ENCODE data around the gene ESR1.
A peak's percentile ranks its signal among the peaks of the same experiment; 100 is the strongest.

The ESR1 gene

GRCh38 chr6:151948002-151948743, 140.7 kb downstream of the ESR1 start:
- no peak for TF ChIP-seq CTCF (IDR thresholded peaks at IDR 0.05)
- Histone ChIP-seq H3K4me1 (ENCODE audit: control insufficient read depth in 1 of 2, insufficient read depth in 1 of 2, low read depth in 1 of 2, low read length in 1 of 2) (peaks cover 26 to 31% of the 10 kb centered on the region in 2 experiments), H3K27ac (peak overlapping the region; percentile 73), H3K4me3 (ENCODE audit: low read depth in 1 of 2, low read length in 1 of 2) (peak overlapping the region; percentile 25 to 47), H3K36me3 (no peaks in the 10 kb centered on the region), H3K9me3 (no peaks in the 10 kb centered on the region), H3K27me3 (no peaks in the 10 kb centered on the region)

GRCh38 chr6:151958332-151958731, 150.8 kb downstream of the ESR1 start:
- no peaks in the 10 kb centered on the region for H3K36me3 ChIP-seq
- TF ChIP-seq CTCF (IDR thresholded peaks at IDR 0.05): no peak
- no peaks in the 10 kb centered on the region for H3K9me3 ChIP-seq
- peaks cover 15 to 17% of the 10 kb centered on the region in 2 experiments for H3K4me1 ChIP-seq (ENCODE audit: control insufficient read depth in 1 of 2, insufficient read depth in 1 of 2, low read depth in 1 of 2, low read length in 1 of 2)
- H3K27ac ChIP-seq: no peak overlapping the region
- no peak overlapping the region for H3K4me3 ChIP-seq (ENCODE audit: low read depth in 1 of 2, low read length in 1 of 2)
- H3K27me3 ChIP-seq: peaks cover 39% of the 10 kb centered on the region

GRCh38 chr6:151959086-151959485, 151.6 kb downstream of the ESR1 start:
- TF ChIP-seq CTCF (IDR thresholded peaks at IDR 0.05): no peak
- Histone ChIP-seq H3K9me3 (no peaks in the 10 kb centered on the region), H3K4me1 (ENCODE audit: control insufficient read depth in 1 of 2, insufficient read depth in 1 of 2, low read depth in 1 of 2, low read length in 1 of 2) (peaks cover 15 to 17% of the 10 kb centered on the region in 2 experiments), H3K4me3 (ENCODE audit: low read depth in 1 of 2, low read length in 1 of 2) (no peak overlapping the region), H3K36me3 (no peaks in the 10 kb centered on the region), H3K27ac (no peak overlapping the region), H3K27me3 (peaks cover 47% of the 10 kb centered on the region)

- Histone ChIP-seq H3K27ac (no peak overlapping the region), H3K9me3 (no peaks in the 10 kb centered on the region), H3K36me3 (no peaks in the 10 kb centered on the region), H3K4me3 (ENCODE audit: low read depth in 1 of 2, low read length in 1 of 2) (no peak overlapping the region), H3K4me1 (ENCODE audit: control insufficient read depth in 1 of 2, insufficient read depth in 1 of 2, low read depth in 1 of 2, low read length in 1 of 2) (peaks cover 15 to 17% of the 10 kb centered on the region in 2 experiments), H3K27me3 (peaks cover 67% of the 10 kb centered on the region)
- no peak for TF ChIP-seq CTCF (IDR thresholded peaks at IDR 0.05)
Measured at GRCh38 chr6:151961809-151962208, 154.3 kb downstream of the ESR1 start.

GRCh38 chr6:151962246-151962846, 154.9 kb downstream of the ESR1 start:
- H3K9me3 ChIP-seq: no peaks in the 10 kb centered on the region
- peaks cover 15 to 17% of the 10 kb centered on the region in 2 experiments for H3K4me1 ChIP-seq (ENCODE audit: control insufficient read depth in 1 of 2, insufficient read depth in 1 of 2, low read depth in 1 of 2, low read length in 1 of 2)
- peaks cover 73% of the 10 kb centered on the region for H3K27me3 ChIP-seq
- no peak for TF ChIP-seq CTCF (IDR thresholded peaks at IDR 0.05)
- H3K36me3 ChIP-seq: no peaks in the 10 kb centered on the region
- no peak overlapping the region for H3K4me3 ChIP-seq (ENCODE audit: low read depth in 1 of 2, low read length in 1 of 2)
- no peak overlapping the region for H3K27ac ChIP-seq
